H1 (cell line): ENCODE data around the gene ADAMTS6. TPM values are rescaled to one million over a fixed set of nuclear protein-coding genes. Genes with fewer than 3 reads are reported as not detected.

Experiments used
- CTCF ChIA-PET: fragments of 300-600 bp; sonication (Branson Sonifier 250); formaldehyde crosslinking; loops from one replicate; lab custom pipeline; 2021; ENCODE audit not compliant: partially characterized antibody; lab: Charles Lee
- POLR2A ChIA-PET: fragments of 300-600 bp; sonication (Branson Sonifier 250); formaldehyde crosslinking; loops from one replicate; lab custom pipeline; 2021; ENCODE audit warnings: inconsistent platforms; ENCODE audit not compliant: partially characterized antibody; lab: Charles Lee
- DNase-seq, 2 experiments: peaks; one replicate each; pipeline versions ENCODE4 v3.0.0 to v3.0.0-alpha.2; 2010 to 2022; ENCODE audit warnings: low spot score in 2 of 2, low read depth in 1 of 2, mixed read lengths in 1 of 2
- FAIRE-seq: peaks from 2 replicates; lab custom pipeline; 2011; peaks lifted over from hg19 to GRCh38; lab: Jason Lieb, UNC
- H2AFZ ChIP-seq: 2 replicates; pipeline ENCODE4 v1.8.1; 2012; ENCODE audit warnings: low read length, inconsistent platforms
- H2AK5ac ChIP-seq: 2 replicates; pipeline ENCODE4 v1.6.1; 2013; ENCODE audit warnings: low read depth, low read length
- H2BK120ac ChIP-seq: replicated peaks from 2 replicates; pipeline ENCODE3; 2013; ENCODE audit warnings: low read depth, low read length, inconsistent platforms
- H2BK12ac ChIP-seq: 2 replicates; pipeline ENCODE4 v1.6.1; 2013; ENCODE audit warnings: low read depth, low read length
- H2BK15ac ChIP-seq: 2 replicates; pipeline ENCODE4 v1.6.1; 2013; ENCODE audit warnings: low read length
- H2BK20ac ChIP-seq: 2 replicates; pipeline ENCODE4 v1.6.1; 2013; ENCODE audit warnings: low read length
- H2BK5ac ChIP-seq: 2 replicates; pipeline ENCODE4 v1.6.1; 2013; ENCODE audit warnings: low read depth, low read length
- H3K14ac ChIP-seq: 2 replicates; pipeline ENCODE4 v1.6.1; 2013; ENCODE audit warnings: inconsistent platforms; ENCODE audit not compliant: insufficient read length
- H3K18ac ChIP-seq: 2 replicates; pipeline ENCODE4 v1.6.1; 2013; ENCODE audit warnings: low read length; ENCODE audit errors: extremely low read depth
- H3K23ac ChIP-seq: 2 replicates; pipeline ENCODE4 v1.6.1; 2013; ENCODE audit warnings: inconsistent platforms; ENCODE audit not compliant: insufficient read length
- H3K23me2 ChIP-seq: 2 replicates; pipeline ENCODE4 v1.6.1; 2013; ENCODE audit warnings: low read depth, low read length
- H3K27ac ChIP-seq: 2 replicates; pipeline ENCODE4 v1.6.1; 2011; ENCODE audit warnings: low read depth, low read length, inconsistent platforms
- H3K27me3 ChIP-seq, 4 experiments: replicated peaks in 1 of 4; 1 replicate in 1 of 4; 2 replicates in 3 of 4; pipeline versions ENCODE4 v1.6.1 to v1.8.1; 2011 to 2013; ENCODE audit warnings: low read length in 3 of 4, mild to moderate bottlenecking in 3 of 4, inconsistent platforms in 2 of 4, mixed read lengths in 2 of 4, moderate library complexity in 1 of 4; ENCODE audit not compliant: control insufficient read depth in 3 of 4, insufficient read depth in 3 of 4; ENCODE audit errors: extremely low read depth in 1 of 4
- H3K36me3 ChIP-seq, 4 experiments: 2 replicates each; pipeline versions ENCODE4 v1.6.1 to v1.8.1; 2011 to 2013; ENCODE audit warnings: mild to moderate bottlenecking in 4 of 4, low read length in 3 of 4, moderate library complexity in 2 of 4, control low read depth in 1 of 4, inconsistent platforms in 1 of 4; ENCODE audit not compliant: insufficient read depth in 4 of 4, control insufficient read depth in 2 of 4
- H3K4ac ChIP-seq: replicated peaks from 2 replicates; pipeline ENCODE3; 2013; ENCODE audit warnings: low read length, low read depth, mixed read lengths, inconsistent platforms; ENCODE audit not compliant: insufficient read length
- H3K4me1 ChIP-seq, 4 experiments: replicated peaks in 1 of 4; 1 replicate in 1 of 4; 2 replicates in 3 of 4; pipeline versions ENCODE4 v1.6.1 to v1.8.1; 2011 to 2013; ENCODE audit warnings: low read length in 3 of 4, inconsistent platforms in 2 of 4, mixed read lengths in 1 of 4; ENCODE audit not compliant: insufficient read depth in 4 of 4, control insufficient read depth in 3 of 4
- H3K4me2 ChIP-seq, 2 experiments: 2 replicates each; pipeline versions ENCODE4 v1.6.1 to v1.8.1; 2011 to 2013; ENCODE audit warnings: low read depth in 2 of 2, low read length in 2 of 2, control low read depth in 1 of 2, inconsistent platforms in 1 of 2, mild to moderate bottlenecking in 1 of 2; ENCODE audit not compliant: insufficient read depth in 1 of 2
- H3K4me3 ChIP-seq, 4 experiments: fragments of 200-600, 300-600 bp in 1 of 4; sonication (generic), shearing (Covaris generic), sonication (Bioruptor Twin) in 1 of 4; 2 replicates each; pipeline versions ENCODE4 v1.5.1 to v1.8.1; 2011 to 2016; ENCODE audit warnings: low read length in 4 of 4, low read depth in 3 of 4, control low read depth in 2 of 4, inconsistent platforms in 2 of 4, mild to moderate bottlenecking in 2 of 4, mixed read lengths in 1 of 4, moderate library complexity in 1 of 4; ENCODE audit not compliant: insufficient read depth in 2 of 4; ENCODE audit errors: extremely low read depth in 1 of 4
- H3K56ac ChIP-seq: replicated peaks from 2 replicates; pipeline ENCODE3; 2013; ENCODE audit warnings: low read depth, mild to moderate bottlenecking, mixed read lengths, low read length, inconsistent platforms; ENCODE audit not compliant: insufficient read length
- H3K79me1 ChIP-seq: 2 replicates; pipeline ENCODE4 v1.6.1; 2013; ENCODE audit warnings: low read depth, low read length, control low read depth
- H3K79me2 ChIP-seq, 2 experiments: 2 replicates each; pipeline versions ENCODE4 v1.6.1 to v1.8.1; 2012 to 2013; ENCODE audit warnings: low read length in 2 of 2, mild to moderate bottlenecking in 2 of 2, inconsistent platforms in 1 of 2; ENCODE audit not compliant: insufficient read depth in 2 of 2, control insufficient read depth in 1 of 2
- H3K9ac ChIP-seq, 4 experiments: replicated peaks in 1 of 4; 1 replicate in 1 of 4; 2 replicates in 3 of 4; pipeline versions ENCODE4 v1.6.1 to v1.8.1; 2011 to 2013; ENCODE audit warnings: low read depth in 3 of 4, low read length in 3 of 4, control low read depth in 2 of 4, mild to moderate bottlenecking in 2 of 4, moderate library complexity in 2 of 4, inconsistent platforms in 1 of 4; ENCODE audit errors: extremely low read depth in 1 of 4
- H3K9me3 ChIP-seq, 2 experiments: 2 replicates each; pipeline versions ENCODE4 v1.6.1 to v1.8.1; 2012 to 2013; ENCODE audit warnings: mild to moderate bottlenecking in 2 of 2, moderate library complexity in 2 of 2, control low read depth in 1 of 2, inconsistent platforms in 1 of 2, low read depth in 1 of 2, low read length in 1 of 2, mixed read lengths in 1 of 2; ENCODE audit not compliant: insufficient read depth in 2 of 2
- H4K20me1 ChIP-seq, 2 experiments: replicated peaks in 1 of 2; 2 replicates each; pipeline versions ENCODE3 to v1.8.1; 2011 to 2013; ENCODE audit warnings: inconsistent platforms in 2 of 2, low read length in 2 of 2, mild to moderate bottlenecking in 1 of 2; ENCODE audit not compliant: insufficient read depth in 2 of 2, control insufficient read depth in 1 of 2
- H4K5ac ChIP-seq: 2 replicates; pipeline ENCODE4 v1.6.1; 2013; ENCODE audit warnings: low read length, low read depth, mixed read lengths, inconsistent platforms; ENCODE audit not compliant: insufficient read length
- H4K8ac ChIP-seq: 2 replicates; pipeline ENCODE4 v1.8.0; 2013; ENCODE audit warnings: mild to moderate bottlenecking, moderate library complexity, low read length, inconsistent platforms; ENCODE audit not compliant: insufficient read depth; ENCODE audit errors: extremely low read depth
- H4K91ac ChIP-seq: replicated peaks from 2 replicates; pipeline ENCODE3; 2013; ENCODE audit warnings: low read length, mixed read lengths, inconsistent platforms; ENCODE audit not compliant: insufficient read length
- ATF3 ChIP-seq: IDR thresholded peaks from 2 replicates; pipeline ENCODE4 v1.6.1; 2011; ENCODE audit warnings: low read depth, mild to moderate bottlenecking, low read length; ENCODE audit not compliant: insufficient read depth
- BACH1 ChIP-seq: IDR thresholded peaks from 2 replicates; pipeline ENCODE4 v1.6.1; 2012; ENCODE audit warnings: low read length, improper control_type of control experiment
- CBX5 ChIP-seq: fragments of 300-800, 300-1000 bp; sonication (generic); IDR thresholded peaks from 2 replicates; pipeline ENCODE4 v1.7.1; 2016; ENCODE audit warnings: antibody characterized with exemption, low read length, low read depth
- CHD2 ChIP-seq: IDR thresholded peaks from 2 replicates; pipeline ENCODE4 v1.6.1; 2012; ENCODE audit warnings: low read length, improper control_type of control experiment
- CREB1 ChIP-seq: IDR thresholded peaks from 2 replicates; pipeline ENCODE4 v1.6.1; 2012; ENCODE audit warnings: inconsistent platforms
- EP300 ChIP-seq, 2 experiments: IDR thresholded peaks; 1 replicate in 1 of 2; 2 replicates in 1 of 2; pipeline ENCODE4 v1.6.1; 2011 to 2012; ENCODE audit warnings: low read depth in 2 of 2, low read length in 2 of 2, mild to moderate bottlenecking in 2 of 2, borderline replicate concordance in 1 of 2, inconsistent platforms in 1 of 2, moderate library complexity in 1 of 2
- JUND ChIP-seq: IDR thresholded peaks from 2 replicates; pipeline ENCODE4 v1.6.1; 2011; ENCODE audit warnings: mild to moderate bottlenecking, improper control_type of control experiment, low read length
- KDM4A ChIP-seq: IDR thresholded peaks from one replicate; pipeline ENCODE4 v1.7.1; 2012; ENCODE audit warnings: low read depth, mild to moderate bottlenecking, moderate library complexity, low read length, inconsistent platforms; ENCODE audit not compliant: severe bottlenecking
- KDM5A ChIP-seq: fragments of 200-600 bp; IDR thresholded peaks from 2 replicates; pipeline ENCODE4 v1.7.1; 2012; ENCODE audit warnings: mild to moderate bottlenecking, low read length, inconsistent platforms, mixed read lengths
- NANOG ChIP-seq: IDR thresholded peaks from 2 replicates; pipeline ENCODE4 v1.6.1; 2011; ENCODE audit warnings: low read length, low read depth, mild to moderate bottlenecking, inconsistent platforms; ENCODE audit not compliant: insufficient read depth, poor library complexity, severe bottlenecking
- SAP30 ChIP-seq: fragments of 300-600 bp; sonication (generic); IDR thresholded peaks from 2 replicates; pipeline ENCODE4 v1.7.1; 2012; ENCODE audit warnings: low read length, moderate library complexity, mild to moderate bottlenecking, inconsistent platforms; ENCODE audit not compliant: insufficient read depth, insufficient replicate concordance
- SP1 ChIP-seq: IDR thresholded peaks from 2 replicates; pipeline ENCODE4 v1.6.1; 2011; ENCODE audit warnings: low read depth, low read length
- TAF1 ChIP-seq: IDR thresholded peaks from 2 replicates; pipeline ENCODE4 v1.6.1; 2011; ENCODE audit warnings: mild to moderate bottlenecking, low read depth, low read length
- TEAD4 ChIP-seq: IDR thresholded peaks from 2 replicates; pipeline ENCODE4 v1.6.1; 2012; ENCODE audit warnings: low read depth, low read length, inconsistent platforms, mixed read lengths
- YY1 ChIP-seq: IDR thresholded peaks from 2 replicates; pipeline ENCODE4 v1.6.1; 2011; ENCODE audit warnings: low read depth, mild to moderate bottlenecking, low read length
- WGBS, 2 experiments: shearing (Covaris generic) in 1 of 2; methylation state at CpG; one replicate each; pipeline versions ENCODE4 v1.1.6 to v1.1.7; 2013 to 2015; ENCODE audit warnings: low lambda C conversion rate in 2 of 2, mixed read lengths in 2 of 2, inconsistent platforms in 1 of 2, low coverage in 1 of 2, missing lambda C conversion rate in 1 of 2; ENCODE audit not compliant: insufficient replicate concordance in 2 of 2, insufficient coverage in 1 of 2, insufficient read length in 1 of 2; ENCODE audit errors: extremely low coverage in 1 of 2, missing lambda C conversion rate in 1 of 2; 5-methylcytosine and 5-hydroxymethylcytosine counted together
- polyA plus RNA-seq, 7 experiments: library from polyadenylated mRNA; depleted of rRNA in 3 of 7; stranded (reverse) in 5 of 7; unstranded in 2 of 7; fragments of >200 nt in 5 of 7; fragments of 200-250 nt in 2 of 7; gene quantifications; 1 replicate in 5 of 7; 2 replicates in 1 of 7; 4 replicates in 1 of 7; pipeline versions ENCODE4 v1.2.1 to v1.2.3, GENCODE V29; 2011 to 2013; ENCODE audit warnings: missing spikeins in 2 of 7, mixed read lengths in 2 of 7
- total RNA-seq: library from RNA; stranded (reverse); fragmentation: NEBNext Ultra II Directional; extraction: Animal tissue kit (Norgen Biotek cat#: 25700); gene quantifications from 2 replicates; pipeline ENCODE4 v1.2.1, GENCODE V29; 2021

The ADAMTS6 gene
- total and polyA plus RNA-seq, 2 of the 8 experiments (the other 6 are each of a cell fraction or from before 2014, with no cell fraction given), result 0.74 to 2.4 TPM

- Histone ChIP-seq H4K5ac (no peak overlapping the region), H3K18ac (no peak overlapping the region), H3K23me2 (peaks cover 15% of the 10 kb centered on the region), H3K27ac (no peak overlapping the region), H3K9me3 (no peaks in the 10 kb centered on the region), H2AFZ (no peak overlapping the region), H2BK12ac (no peak overlapping the region), H3K23ac (no peak overlapping the region), H4K91ac (no peak overlapping the region), H3K79me2 (no peaks in the 10 kb centered on the region), H4K8ac (no peak overlapping the region), H3K9ac (no peak overlapping the region), H3K56ac (no peak overlapping the region), H2BK5ac (no peak overlapping the region), H3K4me3 (no peak overlapping the region), H3K4ac (no peak overlapping the region), H3K36me3 (no peaks in the 10 kb centered on the region), H4K20me1 (no peaks in the 10 kb centered on the region), H3K27me3 (no peaks in the 10 kb centered on the region), H3K14ac (no peak overlapping the region), H2BK20ac (no peak overlapping the region), H3K79me1 (no peaks in the 10 kb centered on the region), H3K4me2 (no peak overlapping the region), H2AK5ac (no peak overlapping the region), H2BK15ac (no peak overlapping the region), H3K4me1 (peaks cover 0 to 9% (median 4%) of the 10 kb centered on the region in 4 experiments; a peak in 4 of 7 replicates), H2BK120ac (no peak overlapping the region)
- ChIA-PET POLR2A (no interaction called here), CTCF (interaction anchor here (1.2 kb wide), 1 partner anchor 89 kb away, joined by 3 read pairs; no protein-coding TSS in a partner anchor)
- DNase-seq, result no peak
- 87% methylated on average over 1 of the region's 1 CpG; no CpG with 5 or more reads in 1 of the 2 experiments for WGBS, 2 experiments
- FAIRE-seq, result no peak
- TF ChIP-seq BACH1 (no peak), CHD2 (no peak), YY1 (no peak), EP300 (IDR thresholded peaks at IDR 0.05; ENCODE audit: borderline replicate concordance in 1 of 2, low read depth in 2 of 2, low read length in 2 of 2) (no peak), CBX5 (no peak), SP1 (no peak), CREB1 (no peak), ATF3 (no peak), TEAD4 (no peak), SAP30 (no peak), JUND (no peak), KDM4A (no peak), NANOG (no peak), KDM5A (no peak), TAF1 (no peak)
Observed at GRCh38 chr5:65478336-65478735, 3.4 kb downstream of the ADAMTS6 start.
